C4-2B (cell line): ENCODE results near the gene GBP7.

Experiments
- ZFX ChIP-seq: fragments of 450-650 bp; IDR thresholded peaks from 2 replicates; pipeline ENCODE4 v1.6.1; 2017
- TF ChIP-seq, protein P1 (sequence below): fragments of 450-650 bp; conservative IDR thresholded peaks from 2 replicates; pipeline ENCODE4 v1.5.1; 2017; ENCODE audit warnings: mild to moderate bottlenecking

DNA sequence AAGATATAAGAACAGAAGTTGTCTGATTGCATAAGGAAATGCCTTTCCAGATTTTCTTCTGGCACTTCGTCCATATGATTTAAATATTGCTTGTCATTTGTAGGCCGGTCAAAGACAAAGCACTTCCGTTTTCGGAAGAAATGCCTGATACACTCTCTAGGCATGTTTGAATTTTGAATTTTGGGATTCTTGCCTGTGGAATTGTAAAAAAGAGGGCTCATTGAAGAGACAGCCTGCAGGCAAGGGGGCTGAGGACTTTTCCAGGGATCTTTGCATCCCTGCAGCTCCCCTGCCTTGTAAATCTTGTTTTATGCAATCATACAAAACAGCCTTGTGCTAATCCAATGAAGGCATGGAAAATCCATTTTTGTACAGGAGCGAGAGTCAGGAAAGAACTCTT is 15.5 kb upstream of the GBP7 start:
- TF ChIP-seq ZFX, result no peak
- TF ChIP-seq, protein P1, sequence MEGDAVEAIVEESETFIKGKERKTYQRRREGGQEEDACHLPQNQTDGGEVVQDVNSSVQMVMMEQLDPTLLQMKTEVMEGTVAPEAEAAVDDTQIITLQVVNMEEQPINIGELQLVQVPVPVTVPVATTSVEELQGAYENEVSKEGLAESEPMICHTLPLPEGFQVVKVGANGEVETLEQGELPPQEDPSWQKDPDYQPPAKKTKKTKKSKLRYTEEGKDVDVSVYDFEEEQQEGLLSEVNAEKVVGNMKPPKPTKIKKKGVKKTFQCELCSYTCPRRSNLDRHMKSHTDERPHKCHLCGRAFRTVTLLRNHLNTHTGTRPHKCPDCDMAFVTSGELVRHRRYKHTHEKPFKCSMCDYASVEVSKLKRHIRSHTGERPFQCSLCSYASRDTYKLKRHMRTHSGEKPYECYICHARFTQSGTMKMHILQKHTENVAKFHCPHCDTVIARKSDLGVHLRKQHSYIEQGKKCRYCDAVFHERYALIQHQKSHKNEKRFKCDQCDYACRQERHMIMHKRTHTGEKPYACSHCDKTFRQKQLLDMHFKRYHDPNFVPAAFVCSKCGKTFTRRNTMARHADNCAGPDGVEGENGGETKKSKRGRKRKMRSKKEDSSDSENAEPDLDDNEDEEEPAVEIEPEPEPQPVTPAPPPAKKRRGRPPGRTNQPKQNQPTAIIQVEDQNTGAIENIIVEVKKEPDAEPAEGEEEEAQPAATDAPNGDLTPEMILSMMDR, result no peak
